ENCODE data around the gene TECTA.

TECTA gene, protein sequence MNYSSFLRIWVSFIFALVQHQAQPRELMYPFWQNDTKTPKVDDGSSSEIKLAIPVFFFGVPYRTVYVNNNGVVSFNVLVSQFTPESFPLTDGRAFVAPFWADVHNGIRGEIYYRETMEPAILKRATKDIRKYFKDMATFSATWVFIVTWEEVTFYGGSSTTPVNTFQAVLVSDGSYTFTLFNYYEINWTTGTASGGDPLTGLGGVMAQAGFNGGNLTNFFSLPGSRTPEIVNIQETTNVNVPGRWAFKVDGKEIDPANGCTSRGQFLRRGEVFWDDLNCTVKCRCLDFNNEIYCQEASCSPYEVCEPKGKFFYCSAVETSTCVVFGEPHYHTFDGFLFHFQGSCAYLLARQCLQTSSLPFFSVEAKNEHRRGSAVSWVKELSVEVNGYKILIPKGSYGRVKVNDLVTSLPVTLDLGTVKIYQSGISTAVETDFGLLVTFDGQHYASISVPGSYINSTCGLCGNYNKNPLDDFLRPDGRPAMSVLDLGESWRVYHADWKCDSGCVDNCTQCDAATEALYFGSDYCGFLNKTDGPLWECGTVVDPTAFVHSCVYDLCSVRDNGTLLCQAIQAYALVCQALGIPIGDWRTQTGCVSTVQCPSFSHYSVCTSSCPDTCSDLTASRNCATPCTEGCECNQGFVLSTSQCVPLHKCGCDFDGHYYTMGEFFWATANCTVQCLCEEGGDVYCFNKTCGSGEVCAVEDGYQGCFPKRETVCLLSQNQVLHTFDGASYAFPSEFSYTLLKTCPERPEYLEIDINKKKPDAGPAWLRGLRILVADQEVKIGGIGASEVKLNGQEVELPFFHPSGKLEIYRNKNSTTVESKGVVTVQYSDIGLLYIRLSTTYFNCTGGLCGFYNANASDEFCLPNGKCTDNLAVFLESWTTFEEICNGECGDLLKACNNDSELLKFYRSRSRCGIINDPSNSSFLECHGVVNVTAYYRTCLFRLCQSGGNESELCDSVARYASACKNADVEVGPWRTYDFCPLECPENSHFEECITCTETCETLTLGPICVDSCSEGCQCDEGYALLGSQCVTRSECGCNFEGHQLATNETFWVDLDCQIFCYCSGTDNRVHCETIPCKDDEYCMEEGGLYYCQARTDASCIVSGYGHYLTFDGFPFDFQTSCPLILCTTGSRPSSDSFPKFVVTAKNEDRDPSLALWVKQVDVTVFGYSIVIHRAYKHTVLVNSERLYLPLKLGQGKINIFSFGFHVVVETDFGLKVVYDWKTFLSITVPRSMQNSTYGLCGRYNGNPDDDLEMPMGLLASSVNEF (N-terminal part only)

GRCh38 chr11:121100943-121101342, at the start of gene TECTA:
Gene TECTA (plus strand): TSS chr11:121101243. CDS start chr11:121102666, 1,423 bp downstream.
- TF ChIP-seq CTCF (conservative IDR thresholded peaks at IDR 0.05; ENCODE audit: low read depth, low read length) = no peak
- H3K4me3 ChIP-seq (ENCODE audit: low read depth, low read length) = no peak within 1 kb of the TSS
- no peak for DNase-seq (ENCODE audit: low read depth)

GRCh38 chr11:121053244-121053643, 47.8 kb upstream of the TECTA start:
- no peak for DNase-seq (ENCODE audit: low read depth)
- TF ChIP-seq CTCF (conservative IDR thresholded peaks at IDR 0.05; ENCODE audit: low read depth, low read length) = no peak
- H3K4me3 ChIP-seq (ENCODE audit: low read depth, low read length) = no peak overlapping the region

DNA sequence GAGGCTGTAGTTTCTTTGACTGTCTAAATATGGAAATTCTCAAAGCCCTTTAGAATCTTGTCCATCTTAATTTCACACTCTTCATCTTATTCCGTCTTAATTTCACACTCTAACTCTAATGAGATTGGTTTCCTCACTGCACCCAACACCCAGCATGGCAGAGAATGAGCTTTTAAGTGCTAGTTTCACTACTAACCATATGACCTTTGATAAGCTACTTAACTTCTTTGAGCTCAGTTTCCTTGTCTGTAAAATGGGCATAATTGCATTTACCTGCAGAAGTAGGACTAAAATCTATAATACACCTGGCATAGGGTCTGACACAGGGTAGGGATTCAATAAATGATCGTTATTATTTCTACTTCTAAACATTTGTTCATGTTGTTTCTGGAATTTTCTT, 46.8 kb upstream of the TECTA start:
- no peak for DNase-seq (ENCODE audit: low read depth)

GRCh38 chr11:121055076-121055475, 46.0 kb upstream of the TECTA start:
- DNase-seq (ENCODE audit: low read depth) = no peak
- no peak overlapping the region for H3K4me3 ChIP-seq (ENCODE audit: low read depth, low read length)
- no peak for TF ChIP-seq CTCF (conservative IDR thresholded peaks at IDR 0.05; ENCODE audit: low read depth, low read length)

More for the DNA sequence above, 46.8 kb upstream of the TECTA start:
- no peak overlapping the region for H3K4me3 ChIP-seq (ENCODE audit: low read depth, low read length)
- no peak for TF ChIP-seq CTCF (conservative IDR thresholded peaks at IDR 0.05; ENCODE audit: low read depth, low read length)

DNA sequence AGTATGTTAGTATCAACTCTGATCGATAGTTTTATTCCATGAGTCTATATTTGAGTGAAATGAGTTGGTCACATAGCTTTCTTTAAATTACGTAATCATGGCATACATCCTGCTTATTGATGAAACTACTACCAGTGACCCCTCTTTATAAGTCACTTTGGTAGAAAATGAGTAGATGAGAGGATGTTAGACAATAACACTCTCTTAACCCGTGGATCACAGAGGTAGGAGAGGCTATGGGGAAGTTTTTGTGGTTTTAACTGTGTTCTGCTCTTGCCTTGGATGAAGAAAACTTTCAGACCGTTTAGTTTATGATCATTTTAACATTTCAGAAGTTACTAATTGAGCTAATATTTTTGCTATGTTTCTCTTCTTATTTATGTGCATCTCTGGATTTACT, 43.1 kb upstream of the TECTA start:
- no peak for TF ChIP-seq CTCF (conservative IDR thresholded peaks at IDR 0.05; ENCODE audit: low read depth, low read length)
- DNase-seq (ENCODE audit: low read depth) = no peak
- no peak overlapping the region for H3K4me3 ChIP-seq (ENCODE audit: low read depth, low read length)

DNA sequence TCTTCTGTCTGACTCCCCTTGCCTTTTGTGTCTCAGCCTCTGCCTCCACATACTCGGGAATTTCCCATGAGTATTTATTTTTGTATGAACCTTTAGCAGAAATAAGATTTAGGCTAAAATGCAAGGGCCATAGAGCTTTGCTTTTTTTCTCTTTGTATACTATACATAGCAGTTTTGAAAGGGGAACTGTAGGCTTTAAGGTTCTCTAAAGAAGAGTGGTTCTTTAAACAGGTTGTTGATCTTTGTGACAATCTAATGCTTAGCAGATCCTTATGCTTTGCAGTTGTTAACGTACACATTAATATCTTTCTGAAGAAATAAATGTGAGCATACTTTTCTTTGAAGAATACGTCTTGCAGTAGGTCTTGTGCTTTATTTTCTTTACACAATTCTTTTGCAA, 42.1 kb upstream of the TECTA start:
- no peak overlapping the region for H3K4me3 ChIP-seq (ENCODE audit: low read depth, low read length)
- no peak for TF ChIP-seq CTCF (conservative IDR thresholded peaks at IDR 0.05; ENCODE audit: low read depth, low read length)
- no peak for DNase-seq (ENCODE audit: low read depth)
